ENCODE results near the gene CAPN11. TPM values are rescaled to one million over a fixed set of nuclear protein-coding genes. Genes with fewer than 3 reads are reported as not detected.

The CAPN11 gene
- total and polyA plus RNA-seq, 2 of the 4 experiments (the other 2 are of a cell fraction): not detected

GRCh38 chr6:44201638-44202303, 43.2 kb downstream of the CAPN11 start:
- Histone ChIP-seq H2AK5ac (ENCODE audit: low read depth, low read length) (no peak overlapping the region), H3K23ac (ENCODE audit: low read depth, low read length) (no peak overlapping the region), H3K9ac (ENCODE audit: low read depth, low read length) (no peak overlapping the region), H3K9me1 (ENCODE audit: insufficient read depth, low read length) (no peaks in the 10 kb centered on the region), H3K4me1 (ENCODE audit: control insufficient read depth, insufficient read depth, low read length) (no peaks in the 10 kb centered on the region), H2AK9ac (replicated peaks; ENCODE audit: low read depth, low read length, poor library complexity) (no peak overlapping the region), H3K56ac (ENCODE audit: extremely low read depth, insufficient read depth, low read length) (no peak overlapping the region), H3K18ac (ENCODE audit: low read depth, low read length) (no peak overlapping the region), H3K36me3 (ENCODE audit: control insufficient read depth, insufficient read depth, low read length) (no peaks in the 10 kb centered on the region), H3K27me3 (ENCODE audit: control insufficient read depth, insufficient read depth, low read length) (peaks cover 18% of the 10 kb centered on the region), H3K4ac (ENCODE audit: low read depth, low read length) (no peak overlapping the region), H4K8ac (ENCODE audit: low read depth in 2 of 2, low read length in 2 of 2) (no peak overlapping the region), H2BK15ac (ENCODE audit: low read depth, low read length) (no peak overlapping the region), H3K4me2 (ENCODE audit: low read depth, low read length) (no peak overlapping the region), H2AFZ (replicated peaks; ENCODE audit: low read length, poor library complexity) (no peak overlapping the region), H2BK120ac (ENCODE audit: low read depth, low read length) (no peak overlapping the region), H4K20me1 (ENCODE audit: insufficient read depth, low read length) (no peaks in the 10 kb centered on the region), H3K79me1 (ENCODE audit: low read depth in 1 of 2, low read length in 2 of 2) (no peaks in the 10 kb centered on the region), H3K14ac (replicated peaks; ENCODE audit: low read depth, low read length) (no peak overlapping the region), H3K4me3 (ENCODE audit: insufficient read depth, low read depth, low read length) (no peak overlapping the region), H2BK5ac (ENCODE audit: low read depth, low read length, poor library complexity, severe bottlenecking) (no peak overlapping the region), H4K5ac (ENCODE audit: low read depth, low read length) (no peak overlapping the region), H3K9me3 (ENCODE audit: control insufficient read depth, insufficient read depth, low read length) (no peaks in the 10 kb centered on the region), H2BK20ac (ENCODE audit: low read depth, low read length) (no peak overlapping the region), H3K27ac (ENCODE audit: insufficient read depth, low read length) (no peak overlapping the region), H4K91ac (ENCODE audit: insufficient read depth, low read depth, low read length) (no peak overlapping the region)
- ChIA-PET POLR2A (ENCODE audit: unreplicated experiment) (no interaction called here), CTCF (no interaction called here)
- no peak for TF ChIP-seq MAFK (IDR thresholded peaks at IDR 0.05; ENCODE audit: low read depth, low read length)
- TF ChIP-seq NFE2L2 (IDR thresholded peaks at IDR 0.05; ENCODE audit: low read depth, low read length): no peak
- no peak for TF ChIP-seq USF2 (IDR thresholded peaks at IDR 0.05; ENCODE audit: low read depth, low read length)
- TF ChIP-seq RAD21 (IDR thresholded peaks at IDR 0.05; ENCODE audit: low read length): no peak
- TF ChIP-seq RCOR1 (IDR thresholded peaks at IDR 0.05; ENCODE audit: insufficient replicate concordance, low read length): no peak
- TF ChIP-seq RFX5 (IDR thresholded peaks at IDR 0.05; ENCODE audit: low read depth, low read length): no peak
- no peak for TF ChIP-seq SMC3 (IDR thresholded peaks at IDR 0.05; ENCODE audit: low read depth, low read length)
- TF ChIP-seq FOS (IDR thresholded peaks at IDR 0.05; ENCODE audit: low read depth, low read length): no peak
- no peak for TF ChIP-seq BHLHE40 (IDR thresholded peaks at IDR 0.05; ENCODE audit: low read depth, low read length)
- no peak for TF ChIP-seq MAZ (IDR thresholded peaks at IDR 0.05; ENCODE audit: borderline replicate concordance, low read depth, low read length)
- no peak for TF ChIP-seq CEBPB (IDR thresholded peaks at IDR 0.05; ENCODE audit: low read depth, low read length)
- no peak for TF ChIP-seq ELK1 (IDR thresholded peaks at IDR 0.05; ENCODE audit: borderline replicate concordance, low read depth, low read length)
- no peak for TF ChIP-seq MXI1 (IDR thresholded peaks at IDR 0.05; ENCODE audit: borderline replicate concordance, low read depth, low read length)
- TF ChIP-seq POLR2A (IDR thresholded peaks at IDR 0.05; ENCODE audit: low read depth, low read length): no peak
- TF ChIP-seq CTCF (conservative IDR thresholded peaks at IDR 0.05; ENCODE audit: low read depth, low read length): no peak
- ATAC-seq (ENCODE audit: low read depth) (no peak), DNase-seq (no peak)
- no TSS peak for BruUV-seq (replicated peaks)
- WGBS, 2 experiments (ENCODE audit: extremely low coverage in 2 of 2, insufficient read length in 1 of 2): 55% methylated on average over 3 of the region's 11 CpGs; no CpG with 5 or more reads in 1 of the 2 experiments
- in situ Hi-C loops (cut with MboI; ENCODE audit: low sequenced_read_pairs): no loop called here
- dilution Hi-C loops (cut with HindIII; ENCODE audit: low sequenced_read_pairs, unreplicated experiment): no loop called here
- intact Hi-C loops (cut with micrococcal nuclease): no loop called here
